GM10266 (cell line): ENCODE data around the gene CABP7.

Source experiments
- DNase-seq: peaks from one replicate; pipeline ENCODE4 v3.0.0; 2012; ENCODE audit errors: extremely low spot score
- CTCF ChIP-seq: IDR thresholded peaks from 2 replicates; pipeline ENCODE4 v1.5.1; 2012; ENCODE audit warnings: mild to moderate bottlenecking, low read depth; ENCODE audit not compliant: control insufficient read depth, insufficient read depth; ENCODE audit errors: missing control alignments

CABP7 gene

GRCh38 chr22:29740216-29740615 lies 20.4 kb downstream of the CABP7 start:
- TF ChIP-seq CTCF: no peak

DNA sequence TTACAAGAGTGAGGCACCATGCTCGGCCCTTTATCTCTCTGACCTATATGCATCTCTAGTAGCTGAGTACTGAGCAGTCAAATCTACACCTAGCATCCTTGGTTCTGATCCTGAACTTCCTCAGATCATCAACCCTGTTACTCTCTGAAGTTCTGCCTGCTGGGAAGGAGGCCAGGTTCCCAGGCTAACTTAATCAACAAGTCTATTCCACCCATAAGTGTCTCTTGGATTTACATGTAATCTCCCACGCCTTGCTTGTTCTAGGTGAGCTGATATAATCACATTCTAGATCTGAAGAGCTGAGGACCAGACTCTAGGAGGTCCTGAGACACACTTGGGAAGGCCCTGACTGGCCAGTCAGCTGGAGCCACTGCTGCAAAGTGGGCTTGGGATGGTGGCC lies 22.1 kb downstream of the CABP7 start:
- no peak for TF ChIP-seq CTCF
- DNase-seq: no peak

More at GRCh38 chr22:29740216-29740615, 20.4 kb downstream of the CABP7 start:
- DNase-seq: no peak

- TF ChIP-seq CTCF: no peak
- DNase-seq: no peak
These were observed 22.5 kb downstream of the CABP7 start for GRCh38 chr22:29742326-29742725.

GRCh38 chr22:29744902-29745301 lies 25.1 kb downstream of the CABP7 start:
- TF ChIP-seq CTCF: no peak
- DNase-seq: no peak

DNA sequence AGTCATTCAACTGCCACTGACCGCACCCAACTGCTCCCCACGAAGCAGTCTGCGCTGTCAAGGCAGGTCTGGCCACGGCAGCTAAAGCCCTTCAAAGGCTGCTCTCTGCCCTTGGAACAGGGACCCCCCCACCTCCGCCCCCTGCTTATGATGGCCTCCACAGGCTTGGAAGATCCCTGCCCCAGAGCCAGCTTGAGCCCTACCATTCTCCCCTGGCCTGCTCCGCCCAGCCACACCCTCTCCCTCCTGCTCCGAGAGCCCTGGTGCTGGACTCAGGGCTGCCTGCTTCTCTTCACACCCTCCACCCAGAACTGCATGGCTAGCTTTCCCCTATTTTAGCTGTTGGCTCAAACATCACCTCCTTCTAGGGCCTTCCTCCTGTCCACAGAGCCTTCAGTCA lies 28.0 kb downstream of the CABP7 start:
- DNase-seq: no peak
- no peak for TF ChIP-seq CTCF

- no peak for DNase-seq
- no peak for TF ChIP-seq CTCF
These were observed 28.6 kb downstream of the CABP7 start for GRCh38 chr22:29748248-29748893.

GRCh38 chr22:29750029-29750428 lies 30.2 kb downstream of the CABP7 start:
- no peak for DNase-seq
- no peak for TF ChIP-seq CTCF
